ENCODE results near the gene PNPLA7. TPM values are rescaled to one million over a fixed set of nuclear protein-coding genes. Genes with fewer than 3 reads are reported as not detected.

PNPLA7 gene
- total RNA-seq, 4 donors from 2014 or later, result 24.1 to 44.3 (median 28.2) TPM

DNA sequence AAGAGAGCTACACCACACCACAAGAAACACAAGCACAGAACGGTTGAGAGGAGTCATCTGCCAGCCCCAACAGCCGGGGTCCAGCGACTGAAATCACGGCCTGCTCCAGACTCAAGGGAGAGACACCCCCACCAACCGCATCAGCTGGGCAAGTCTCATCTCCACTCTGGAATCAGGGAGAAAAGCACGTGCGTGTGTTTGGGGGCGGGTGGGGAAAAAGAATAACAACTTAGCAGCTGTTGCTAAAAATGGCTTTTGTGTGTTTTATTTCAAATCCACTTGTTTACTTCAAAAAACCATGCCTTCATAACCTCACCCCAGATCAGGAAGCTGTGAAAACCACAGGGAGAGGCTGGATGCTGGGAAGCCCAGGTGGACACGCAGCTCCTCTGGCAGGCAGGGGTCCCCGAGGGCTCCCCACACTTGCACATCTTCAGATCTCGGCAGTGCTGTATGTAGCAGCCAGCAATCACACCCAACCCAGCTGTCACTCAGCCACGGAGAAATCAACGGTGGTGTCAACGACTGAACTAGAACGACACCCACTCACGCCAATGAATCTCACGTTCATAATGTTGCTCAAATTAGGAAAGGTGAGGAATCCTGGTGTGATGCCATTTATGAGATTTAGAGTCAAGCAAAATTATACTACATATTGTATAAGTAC, 19.0 kb downstream of the PNPLA7 start:
- intact Hi-C loops (cut with DNase I; ENCODE audit: low total_unique reads), result no loop called here
- TF ChIP-seq POLR2A (IDR thresholded peaks at IDR 0.05), result no peak
- TF ChIP-seq, protein P1, sequence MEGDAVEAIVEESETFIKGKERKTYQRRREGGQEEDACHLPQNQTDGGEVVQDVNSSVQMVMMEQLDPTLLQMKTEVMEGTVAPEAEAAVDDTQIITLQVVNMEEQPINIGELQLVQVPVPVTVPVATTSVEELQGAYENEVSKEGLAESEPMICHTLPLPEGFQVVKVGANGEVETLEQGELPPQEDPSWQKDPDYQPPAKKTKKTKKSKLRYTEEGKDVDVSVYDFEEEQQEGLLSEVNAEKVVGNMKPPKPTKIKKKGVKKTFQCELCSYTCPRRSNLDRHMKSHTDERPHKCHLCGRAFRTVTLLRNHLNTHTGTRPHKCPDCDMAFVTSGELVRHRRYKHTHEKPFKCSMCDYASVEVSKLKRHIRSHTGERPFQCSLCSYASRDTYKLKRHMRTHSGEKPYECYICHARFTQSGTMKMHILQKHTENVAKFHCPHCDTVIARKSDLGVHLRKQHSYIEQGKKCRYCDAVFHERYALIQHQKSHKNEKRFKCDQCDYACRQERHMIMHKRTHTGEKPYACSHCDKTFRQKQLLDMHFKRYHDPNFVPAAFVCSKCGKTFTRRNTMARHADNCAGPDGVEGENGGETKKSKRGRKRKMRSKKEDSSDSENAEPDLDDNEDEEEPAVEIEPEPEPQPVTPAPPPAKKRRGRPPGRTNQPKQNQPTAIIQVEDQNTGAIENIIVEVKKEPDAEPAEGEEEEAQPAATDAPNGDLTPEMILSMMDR (IDR thresholded peaks at IDR 0.05), result no peak
- no peak for DNase-seq (ENCODE audit: low spot score in 2 of 2)
- 76 to 80% methylated on average over 17 of the region's 17 CpGs for WGBS, 2 donors
- H3K4me3 ChIP-seq (ENCODE audit: low read depth, poor library complexity, severe bottlenecking), result no peak overlapping the region

DNA sequence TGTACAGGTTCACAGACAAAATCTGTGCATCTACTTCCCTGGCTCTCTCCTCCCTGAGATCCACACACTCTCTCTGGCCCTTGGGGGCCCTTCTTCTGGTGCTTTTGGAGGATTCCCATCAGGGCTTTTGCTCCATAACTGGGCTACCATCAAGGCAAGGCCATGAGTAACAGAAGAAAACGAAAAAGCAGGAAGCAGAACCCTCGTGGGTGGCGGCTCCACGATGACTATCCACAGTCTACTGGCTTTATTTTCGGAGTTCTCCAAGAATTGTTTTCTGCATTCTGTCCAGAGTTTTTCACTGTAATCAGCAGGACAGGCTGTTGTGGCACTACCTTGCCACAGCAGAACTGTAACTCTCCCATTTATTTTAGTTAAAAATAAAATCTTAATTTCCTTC, 19.9 kb downstream of the PNPLA7 start:
- TF ChIP-seq, protein P1 (IDR thresholded peaks at IDR 0.05), result no peak
- TF ChIP-seq POLR2A (IDR thresholded peaks at IDR 0.05), result no peak
- intact Hi-C loops (cut with DNase I; ENCODE audit: low total_unique reads), result no loop called here

GRCh38 chr9:137524981-137525317, 25.3 kb downstream of the PNPLA7 start:
- no peak overlapping the region for H3K4me3 ChIP-seq (ENCODE audit: low read depth, poor library complexity, severe bottlenecking)
- WGBS, 2 donors, result 87 to 89% methylated on average over 5 of the region's 5 CpGs
- intact Hi-C loops (cut with DNase I; ENCODE audit: low total_unique reads), result no loop called here
- TF ChIP-seq, protein P1 (IDR thresholded peaks at IDR 0.05), result no peak
- TF ChIP-seq POLR2A (IDR thresholded peaks at IDR 0.05), result no peak
- DNase-seq (ENCODE audit: low spot score in 2 of 2), result no peak

More for the DNA sequence above, 19.9 kb downstream of the PNPLA7 start:
- no peak overlapping the region for H3K4me3 ChIP-seq (ENCODE audit: low read depth, poor library complexity, severe bottlenecking)
- DNase-seq (ENCODE audit: low spot score in 2 of 2), result no peak
- 68 to 81% methylated on average over 5 of the region's 5 CpGs for WGBS, 2 donors

DNA sequence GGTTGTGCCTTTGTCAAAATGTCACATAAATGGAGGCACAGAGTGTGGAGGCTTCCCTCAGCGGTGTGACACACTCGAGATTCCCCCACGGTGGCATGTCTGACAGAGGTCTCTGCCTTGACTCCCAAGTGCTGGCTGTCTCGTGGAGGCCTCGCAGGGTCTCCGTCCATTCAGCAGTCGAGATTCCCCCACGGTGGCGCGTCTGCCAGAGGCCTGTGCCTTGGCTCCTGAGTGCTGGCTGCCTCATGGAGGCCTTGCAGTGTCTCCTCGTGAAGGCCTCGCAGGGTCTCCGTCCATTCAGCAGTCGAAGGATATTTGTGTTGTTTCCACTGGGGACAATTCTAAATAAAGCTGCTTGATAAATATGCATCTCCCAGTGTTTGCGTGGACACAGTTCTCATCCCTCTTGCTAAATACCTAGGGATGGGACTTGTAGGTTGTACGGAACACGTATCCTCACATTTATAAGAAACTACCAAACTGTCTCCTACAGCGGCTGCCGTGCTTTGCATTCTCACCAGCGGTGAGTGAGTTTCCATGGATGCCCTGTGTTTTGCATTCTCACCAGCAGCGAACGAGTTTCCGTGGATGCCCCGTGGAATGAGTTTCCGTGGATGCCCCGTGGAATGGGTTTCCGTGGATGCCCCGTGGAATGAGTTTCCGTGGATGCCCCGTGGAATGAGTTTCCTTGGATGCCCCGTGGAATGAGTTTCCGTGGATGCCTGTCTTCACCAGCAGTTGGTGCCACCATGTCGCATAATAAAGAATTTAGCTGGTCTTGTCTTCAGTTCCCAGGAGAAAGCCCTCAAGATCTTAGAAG, 25.8 kb downstream of the PNPLA7 start:
- intact Hi-C loops (cut with DNase I; ENCODE audit: low total_unique reads), result no loop called here
- TF ChIP-seq, protein P1 (IDR thresholded peaks at IDR 0.05), result no peak
- TF ChIP-seq POLR2A (IDR thresholded peaks at IDR 0.05), result no peak
- no peak overlapping the region for H3K4me3 ChIP-seq (ENCODE audit: low read depth, poor library complexity, severe bottlenecking)
- DNase-seq (ENCODE audit: low spot score in 2 of 2), result no peak
- 92 to 93% methylated on average over 33 of the region's 33 CpGs for WGBS, 2 donors

- DNase-seq (ENCODE audit: low spot score in 2 of 2), result no peak
- intact Hi-C loops (cut with DNase I; ENCODE audit: low total_unique reads), result no loop called here
- 93 to 94% methylated on average over 34 to 36 of the region's 36 CpGs for WGBS, 2 donors
- TF ChIP-seq, protein P1 (IDR thresholded peaks at IDR 0.05), result no peak
- TF ChIP-seq POLR2A (IDR thresholded peaks at IDR 0.05), result no peak
- no peak overlapping the region for H3K4me3 ChIP-seq (ENCODE audit: low read depth, poor library complexity, severe bottlenecking)
Measured at GRCh38 chr9:137522746-137523455, 27.3 kb downstream of the PNPLA7 start.

All from lower leg skin (tissue), 4 donors.